ENCODE measurements around the gene MET.

MET gene

DNA sequence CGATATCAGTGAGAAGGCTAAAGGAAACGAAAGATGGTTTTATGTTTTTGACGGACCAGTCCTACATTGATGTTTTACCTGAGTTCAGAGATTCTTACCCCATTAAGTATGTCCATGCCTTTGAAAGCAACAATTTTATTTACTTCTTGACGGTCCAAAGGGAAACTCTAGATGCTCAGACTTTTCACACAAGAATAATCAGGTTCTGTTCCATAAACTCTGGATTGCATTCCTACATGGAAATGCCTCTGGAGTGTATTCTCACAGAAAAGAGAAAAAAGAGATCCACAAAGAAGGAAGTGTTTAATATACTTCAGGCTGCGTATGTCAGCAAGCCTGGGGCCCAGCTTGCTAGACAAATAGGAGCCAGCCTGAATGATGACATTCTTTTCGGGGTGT is 27.7 kb downstream of the MET start:
- DNase-seq (ENCODE audit: low read depth): no peak
- TF ChIP-seq, protein P1, sequence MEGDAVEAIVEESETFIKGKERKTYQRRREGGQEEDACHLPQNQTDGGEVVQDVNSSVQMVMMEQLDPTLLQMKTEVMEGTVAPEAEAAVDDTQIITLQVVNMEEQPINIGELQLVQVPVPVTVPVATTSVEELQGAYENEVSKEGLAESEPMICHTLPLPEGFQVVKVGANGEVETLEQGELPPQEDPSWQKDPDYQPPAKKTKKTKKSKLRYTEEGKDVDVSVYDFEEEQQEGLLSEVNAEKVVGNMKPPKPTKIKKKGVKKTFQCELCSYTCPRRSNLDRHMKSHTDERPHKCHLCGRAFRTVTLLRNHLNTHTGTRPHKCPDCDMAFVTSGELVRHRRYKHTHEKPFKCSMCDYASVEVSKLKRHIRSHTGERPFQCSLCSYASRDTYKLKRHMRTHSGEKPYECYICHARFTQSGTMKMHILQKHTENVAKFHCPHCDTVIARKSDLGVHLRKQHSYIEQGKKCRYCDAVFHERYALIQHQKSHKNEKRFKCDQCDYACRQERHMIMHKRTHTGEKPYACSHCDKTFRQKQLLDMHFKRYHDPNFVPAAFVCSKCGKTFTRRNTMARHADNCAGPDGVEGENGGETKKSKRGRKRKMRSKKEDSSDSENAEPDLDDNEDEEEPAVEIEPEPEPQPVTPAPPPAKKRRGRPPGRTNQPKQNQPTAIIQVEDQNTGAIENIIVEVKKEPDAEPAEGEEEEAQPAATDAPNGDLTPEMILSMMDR (IDR thresholded peaks at IDR 0.05; ENCODE audit: control insufficient read depth, insufficient read depth, low read depth, low read length, missing control alignments): no peak

DNA sequence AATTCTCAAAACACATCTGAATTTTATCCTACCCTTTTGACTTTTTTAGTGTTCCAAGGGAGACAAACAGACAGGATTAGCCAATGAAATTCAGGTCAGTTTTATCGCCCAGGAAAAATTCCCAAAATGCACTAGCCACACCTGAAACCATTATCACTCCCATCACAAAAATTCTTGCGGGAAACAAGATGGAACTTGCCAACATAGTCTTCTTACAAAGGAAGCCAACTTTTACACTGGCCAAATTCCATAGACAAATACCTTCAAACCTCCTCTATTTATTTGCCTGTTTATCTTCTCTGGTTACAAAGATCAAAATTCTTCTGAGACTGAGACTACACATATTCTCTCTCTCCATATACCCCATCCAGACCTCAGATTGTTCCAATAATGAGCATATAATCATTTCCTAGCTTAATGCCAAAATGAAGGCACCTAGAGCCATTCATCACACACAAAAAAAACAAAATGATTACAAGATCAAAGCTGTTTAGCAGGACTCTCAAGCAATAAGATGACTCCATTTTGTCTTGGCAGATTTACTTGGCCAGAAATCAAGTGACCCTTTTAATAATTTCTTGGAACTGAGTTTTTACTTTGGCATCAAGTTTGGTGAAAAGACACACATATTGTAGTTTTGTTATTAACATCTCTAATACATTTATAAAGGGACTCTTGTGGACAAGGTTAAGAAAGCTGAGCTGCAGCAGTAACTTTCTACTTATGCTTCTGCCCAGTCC is 30.2 kb downstream of the MET start:
- no peak overlapping the region for H3K4me3 ChIP-seq (ENCODE audit: control insufficient read depth, low read depth, low read length)
- DNase-seq (ENCODE audit: low read depth): no peak
- TF ChIP-seq, protein P1 (IDR thresholded peaks at IDR 0.05; ENCODE audit: control insufficient read depth, insufficient read depth, low read depth, low read length, missing control alignments): no peak

More for the DNA sequence above, 27.7 kb downstream of the MET start:
- no peak overlapping the region for H3K4me3 ChIP-seq (ENCODE audit: control insufficient read depth, low read depth, low read length)

GRCh38 chr7:116704650-116705228 is 32.7 kb downstream of the MET start:
- no peak overlapping the region for H3K4me3 ChIP-seq (ENCODE audit: control insufficient read depth, low read depth, low read length)
- TF ChIP-seq, protein P1 (IDR thresholded peaks at IDR 0.05; ENCODE audit: control insufficient read depth, insufficient read depth, low read depth, low read length, missing control alignments): no peak
- no peak for DNase-seq (ENCODE audit: low read depth)

DNA sequence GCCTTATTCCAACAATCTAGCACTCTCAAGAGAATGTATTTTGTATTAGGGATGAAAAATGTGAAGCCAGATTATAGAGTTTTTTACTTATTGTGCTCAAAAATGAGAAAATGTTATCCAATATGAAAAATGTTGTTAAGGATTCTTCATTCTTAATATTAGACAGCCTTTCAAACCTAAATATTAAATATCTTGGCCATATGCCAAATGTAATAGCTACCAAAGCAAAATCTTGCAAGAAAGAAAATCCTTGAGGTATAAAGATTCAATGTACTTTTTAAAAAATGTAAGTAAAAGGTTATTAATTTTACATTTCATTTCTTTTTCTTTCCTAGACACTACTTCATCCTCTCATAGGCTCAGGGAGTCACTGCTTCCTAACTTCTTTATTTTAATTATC is 33.4 kb downstream of the MET start:
- H3K4me3 ChIP-seq (ENCODE audit: control insufficient read depth, low read depth, low read length): no peak overlapping the region
- TF ChIP-seq, protein P1 (IDR thresholded peaks at IDR 0.05; ENCODE audit: control insufficient read depth, insufficient read depth, low read depth, low read length, missing control alignments): no peak
- no peak for DNase-seq (ENCODE audit: low read depth)

DNA sequence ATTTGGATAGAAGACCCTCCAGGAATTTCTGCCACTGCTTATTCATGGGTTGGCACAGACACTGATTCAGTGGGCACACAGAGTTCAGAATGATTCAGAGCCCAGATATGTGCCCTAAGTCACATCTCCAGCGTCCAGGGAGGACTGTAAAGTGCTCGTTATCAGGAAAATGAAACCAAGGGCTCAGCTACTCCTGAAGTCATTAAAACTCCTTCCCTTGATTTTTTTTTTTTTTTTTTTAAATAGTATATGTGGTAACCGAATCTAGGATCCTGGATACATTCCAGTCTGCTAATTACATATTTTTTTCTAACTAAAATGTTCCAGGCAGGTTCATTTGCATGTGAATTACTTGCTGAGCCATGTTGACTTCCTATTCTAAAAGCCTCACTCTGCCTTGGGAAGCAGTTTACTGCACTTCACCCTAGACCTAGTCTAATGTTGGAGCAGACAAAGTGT is 34.7 kb downstream of the MET start:
- H3K4me3 ChIP-seq (ENCODE audit: control insufficient read depth, low read depth, low read length): no peak overlapping the region
- DNase-seq (ENCODE audit: low read depth): no peak
- TF ChIP-seq, protein P1 (IDR thresholded peaks at IDR 0.05; ENCODE audit: control insufficient read depth, insufficient read depth, low read depth, low read length, missing control alignments): no peak

- H3K4me3 ChIP-seq (ENCODE audit: control insufficient read depth, low read depth, low read length): no peak overlapping the region
- DNase-seq (ENCODE audit: low read depth): no peak
- TF ChIP-seq, protein P1 (IDR thresholded peaks at IDR 0.05; ENCODE audit: control insufficient read depth, insufficient read depth, low read depth, low read length, missing control alignments): no peak
Observed at GRCh38 chr7:116707289-116707688, 35.3 kb downstream of the MET start.
